Glomerular visceral epithelial cell (primary cell): ENCODE results near the gene ATP6V0D1.
"Not testable (repeated sequence)": the region's sequence is repeated elsewhere in the genome, so short reads cannot be mapped to it uniquely, and the experiment has no call there.

Experiments
- DNase-seq: peaks from one replicate; pipeline ENCODE4 v3.0.0-alpha.2; 2016; ENCODE audit errors: extremely low spot score

Gene ATP6V0D1

GRCh38 chr16:67429053-67429798 lies 51.7 kb downstream of the ATP6V0D1 start:
- DNase-seq = no peak

- DNase-seq = peak; percentile 61
These were observed 52.7 kb downstream of the ATP6V0D1 start for GRCh38 chr16:67428146-67428731.

GRCh38 chr16:67426950-67427349 lies 54.0 kb downstream of the ATP6V0D1 start:
- DNase-seq = peak; percentile 15

- DNase-seq = no peak
These were observed 54.9 kb downstream of the ATP6V0D1 start for GRCh38 chr16:67426022-67426421.

GRCh38 chr16:67425580-67425979 lies 55.4 kb downstream of the ATP6V0D1 start:
- no peak for DNase-seq

GRCh38 chr16:67425061-67425460 lies 55.9 kb downstream of the ATP6V0D1 start:
- no peak for DNase-seq

GRCh38 chr16:67424261-67424615 lies 56.7 kb downstream of the ATP6V0D1 start:
- DNase-seq = no peak

GRCh38 chr16:67423611-67424260 lies 57.2 kb downstream of the ATP6V0D1 start:
- DNase-seq = no peak

GRCh38 chr16:67423015-67423414 lies 57.9 kb downstream of the ATP6V0D1 start:
- no peak for DNase-seq

GRCh38 chr16:67421030-67421429 lies 59.9 kb downstream of the ATP6V0D1 start:
- no peak for DNase-seq

GRCh38 chr16:67419931-67420330 lies 61.0 kb downstream of the ATP6V0D1 start:
- DNase-seq = no peak

- DNase-seq = no peak
These were observed 61.5 kb downstream of the ATP6V0D1 start for GRCh38 chr16:67419502-67419901.

- no peak for DNase-seq
These were observed 63.5 kb downstream of the ATP6V0D1 start for GRCh38 chr16:67417333-67418061.

- DNase-seq = peak; percentile 59
These were observed 64.8 kb downstream of the ATP6V0D1 start, which contains the start of gene ZDHHC1 for GRCh38 chr16:67415872-67416793. Gene ZDHHC1 (minus strand): TSS chr16:67416477. CDS start chr16:67407775, 8,702 bp downstream.

- DNase-seq = not testable (repeated sequence)
These were observed 65.5 kb downstream of the ATP6V0D1 start for GRCh38 chr16:67415421-67415820.

GRCh38 chr16:67413978-67414911 lies 66.7 kb downstream of the ATP6V0D1 start:
- DNase-seq = no peak

GRCh38 chr16:67412294-67412693 lies 68.7 kb downstream of the ATP6V0D1 start:
- no peak for DNase-seq

GRCh38 chr16:67411339-67411738 lies 69.6 kb downstream of the ATP6V0D1 start:
- no peak for DNase-seq

- DNase-seq = no peak
These were observed 71.3 kb downstream of the ATP6V0D1 start for GRCh38 chr16:67409631-67410030.
